ENCODE results near the gene SSUH2. TPM values are rescaled to one million over a fixed set of nuclear protein-coding genes. Genes with fewer than 3 reads are reported as not detected.

The SSUH2 gene
- total RNA-seq, 2 donors from 2014 or later, result 5.3 to 7.9 TPM

GRCh38 chr3:8646313-8646938 is 1.8 kb upstream of the SSUH2 start:
- Histone ChIP-seq H3K27ac (ENCODE audit: low read depth, low read length) (no peak overlapping the region), H3K36me3 (ENCODE audit: control insufficient read depth, insufficient read depth, low read length) (no peaks in the 10 kb centered on the region), H3K4me3 (ENCODE audit: low read length) (no peak overlapping the region), H3K27me3 (ENCODE audit: control insufficient read depth, insufficient read depth, low read length, poor library complexity, severe bottlenecking) (no peaks in the 10 kb centered on the region), H3K9ac (ENCODE audit: extremely low read depth, low read length, poor library complexity, severe bottlenecking) (no peak overlapping the region), H3K9me3 (ENCODE audit: control insufficient read depth, low read length) (no peaks in the 10 kb centered on the region), H3K4me1 (ENCODE audit: control insufficient read depth, insufficient read depth, low read length) (peaks cover 3% of the 10 kb centered on the region)
- Mint-ChIP-seq H3K4me3 (no peak overlapping the region), H3K27me3 (ENCODE audit: insufficient read depth) (no peaks in the 10 kb centered on the region), H3K9me3 (no peaks in the 10 kb centered on the region), H3K36me3 (ENCODE audit: low read depth) (peaks cover 2% of the 10 kb centered on the region), H3K4me1 (peaks cover 15% of the 10 kb centered on the region), H3K27ac (no peak overlapping the region)
- DNase-seq, result no peak
- WGBS, 2 experiments (ENCODE audit: insufficient coverage in 1 of 2, insufficient read length in 1 of 2), result 90 to 93% methylated on average over 12 to 14 of the region's 14 CpGs
- TF ChIP-seq CTCF (conservative IDR thresholded peaks at IDR 0.05), result no peak

GRCh38 chr3:8645712-8646111 is 1.1 kb upstream of the SSUH2 start:
- 79 to 87% methylated on average over 6 of the region's 6 CpGs for WGBS, 2 experiments (ENCODE audit: insufficient coverage in 1 of 2, insufficient read length in 1 of 2)
- no peaks in the 10 kb centered on the region for H3K9me3 Mint-ChIP-seq
- H3K9ac ChIP-seq (ENCODE audit: extremely low read depth, low read length, poor library complexity, severe bottlenecking), result no peak overlapping the region
- DNase-seq, result no peak
- H3K9me3 ChIP-seq (ENCODE audit: control insufficient read depth, low read length), result no peaks in the 10 kb centered on the region
- H3K27ac ChIP-seq (ENCODE audit: low read depth, low read length), result no peak overlapping the region
- TF ChIP-seq CTCF (conservative IDR thresholded peaks at IDR 0.05), result no peak
- H3K36me3 Mint-ChIP-seq (ENCODE audit: low read depth), result peaks cover 2% of the 10 kb centered on the region
- H3K27ac Mint-ChIP-seq, result no peak overlapping the region
- peaks cover 3% of the 10 kb centered on the region for H3K4me1 ChIP-seq (ENCODE audit: control insufficient read depth, insufficient read depth, low read length)
- peaks cover 14% of the 10 kb centered on the region for H3K4me1 Mint-ChIP-seq
- H3K36me3 ChIP-seq (ENCODE audit: control insufficient read depth, insufficient read depth, low read length), result no peaks in the 10 kb centered on the region
- no peak overlapping the region for H3K4me3 Mint-ChIP-seq
- no peaks in the 10 kb centered on the region for H3K27me3 Mint-ChIP-seq (ENCODE audit: insufficient read depth)
- H3K4me3 ChIP-seq (ENCODE audit: low read length), result no peak overlapping the region
- no peaks in the 10 kb centered on the region for H3K27me3 ChIP-seq (ENCODE audit: control insufficient read depth, insufficient read depth, low read length, poor library complexity, severe bottlenecking)

- Mint-ChIP-seq H3K27me3 (ENCODE audit: insufficient read depth) (no peaks in the 10 kb centered on the region), H3K9me3 (no peaks in the 10 kb centered on the region), H3K36me3 (ENCODE audit: low read depth) (no peaks in the 10 kb centered on the region), H3K27ac (no peak overlapping the region), H3K4me3 (no peak overlapping the region), H3K4me1 (peaks cover 4% of the 10 kb centered on the region)
- Histone ChIP-seq H3K27ac (ENCODE audit: low read depth, low read length) (no peak overlapping the region), H3K4me3 (ENCODE audit: low read length) (no peak overlapping the region), H3K9ac (ENCODE audit: extremely low read depth, low read length, poor library complexity, severe bottlenecking) (no peak overlapping the region), H3K27me3 (ENCODE audit: control insufficient read depth, insufficient read depth, low read length, poor library complexity, severe bottlenecking) (no peaks in the 10 kb centered on the region), H3K4me1 (ENCODE audit: control insufficient read depth, insufficient read depth, low read length) (peaks cover 5% of the 10 kb centered on the region), H3K36me3 (ENCODE audit: control insufficient read depth, insufficient read depth, low read length) (no peaks in the 10 kb centered on the region), H3K9me3 (ENCODE audit: control insufficient read depth, low read length) (no peaks in the 10 kb centered on the region)
- DNase-seq, result no peak
- no peak for TF ChIP-seq CTCF (conservative IDR thresholded peaks at IDR 0.05)
- WGBS, 2 experiments (ENCODE audit: insufficient coverage in 1 of 2, insufficient read length in 1 of 2), result 89% methylated on average over 8 to 10 of the region's 10 CpGs
Measured at GRCh38 chr3:8643693-8644365, 769 bp downstream of the SSUH2 start.

Data from endodermal cell (in vitro differentiated cells).